Left colon (tissue), 2 donors: Measurements from ENCODE around the gene RPL41. TPM values are rescaled to one million over a fixed set of nuclear protein-coding genes. Genes with fewer than 3 reads are reported as not detected.
"Not testable (repeated sequence)": the region's sequence is repeated elsewhere in the genome, so short reads cannot be mapped to it uniquely, and the experiment has no call there.

ENCODE experiments used
- ATAC-seq: fragments of 200-7000 bp; cut with Tn5 transposase; one replicate; pipeline ENCODE4 v1.9.1; 2020; ENCODE audit warnings: mild to moderate bottlenecking, moderate library complexity
- DNase-seq, 2 donors: peaks; one replicate each; pipeline ENCODE4 v3.0.0-alpha.2; 2020
- intact Hi-C, 2 donors: fragments of 100-400 bp; cut with DNase I in 1 of 2; cut with micrococcal nuclease in 1 of 2; formaldehyde crosslinking; loops; one replicate each; pipeline versions ENCODE4 v1.11.2 to v1.14.0; 2022; cut with DNase I, micrococcal nuclease
- long read RNA-seq: library from polyadenylated mRNA; unstranded; transcript quantifications from one replicate; pipeline ENCODE4 v2.0.0, GENCODE V29; 2021
- total RNA-seq, 2 donors: library from RNA; stranded (reverse); fragmentation: NEBNext Ultra II Directional; extraction: Animal tissue kit (Norgen Biotek cat#: 25700); gene quantifications; one replicate each; pipeline ENCODE4 v1.2.1, GENCODE V29; 2021
- donor health status: DM: no; HTN: no; CAD: no.
- donor health status: DM: yes; HTN: yes; CAD: no.

Gene RPL41
- total RNA-seq, result 1,000 to 10,000 TPM; 2,955 to 2,956 TPM
- long read RNA-seq, transcript RPL41-202 (4 exons, 469 nt), result major isoform, 39 of 61 reads
- long read RNA-seq, transcript RPL41-204 (3 exons, 699 nt), result minor isoform, 8 of 61 reads
- long read RNA-seq, partial matches to known transcripts, result 2 of 61 reads
- long read RNA-seq, other reads (novel, unspliced or antisense), result 11 of 61 reads

GRCh38 chr12:56116267-56117081, at the start of gene RPL41:
RPL41 (plus strand) TSS chr12:56116633.
- DNase-seq (peak; percentile 93 to 98), ATAC-seq (peak; percentile 69)
- intact Hi-C loops, result no loop called here

GRCh38 chr12:56071648-56072047, 44.8 kb upstream of the RPL41 start:
- DNase-seq, result no peak
- ATAC-seq, result no peak
- intact Hi-C loops, result no loop called here

- ATAC-seq, result no peak
- intact Hi-C loops, result no loop called here
- DNase-seq, result no peak
These were observed 42.0 kb upstream of the RPL41 start for GRCh38 chr12:56074396-56074795.

GRCh38 chr12:56077966-56078365, 38.5 kb upstream of the RPL41 start:
- intact Hi-C loops, ATAC-seq, DNase-seq: not testable (repeated sequence)

GRCh38 chr12:56078427-56078826, 38.0 kb upstream of the RPL41 start:
- DNase-seq, result no peak
- intact Hi-C loops, result no loop called here
- ATAC-seq, result no peak

- intact Hi-C loops, result no loop called here
- ATAC-seq, result peak; percentile 53
These were observed 37.3 kb upstream of the RPL41 start for GRCh38 chr12:56078931-56079722.

GRCh38 chr12:56079723-56080555, 36.5 kb upstream of the RPL41 start, which contains the start of gene ERBB3:
ERBB3 (plus strand) TSS chr12:56080165; CDS start chr12:56080301, 136 bp downstream.
- ATAC-seq (peak; percentile 73), DNase-seq (peak; percentile 86 to 87)
- intact Hi-C loops, result no loop called here

More at GRCh38 chr12:56078931-56079722, 37.3 kb upstream of the RPL41 start:
- peak; percentile 86 to 94 for DNase-seq

- ATAC-seq (peak; percentile 62), DNase-seq (peak; percentile 76 to 83)
- intact Hi-C loops, result no loop called here
These were observed 35.8 kb upstream of the RPL41 start for GRCh38 chr12:56080556-56081138.

- peak; percentile 74 to 90 for DNase-seq
- ATAC-seq, result peak; percentile 62
- intact Hi-C loops, result no loop called here
These were observed 34.8 kb upstream of the RPL41 start for GRCh38 chr12:56081393-56082347.

- ATAC-seq, result no peak
- DNase-seq, result no peak
- intact Hi-C loops, result no loop called here
These were observed 34.1 kb upstream of the RPL41 start for GRCh38 chr12:56082382-56082781.

- intact Hi-C loops, result no loop called here
- ATAC-seq (no peak), DNase-seq (no peak)
These were observed 33.5 kb upstream of the RPL41 start for GRCh38 chr12:56082967-56083366.

GRCh38 chr12:56084958-56085543, 31.4 kb upstream of the RPL41 start:
- intact Hi-C loops, result no loop called here
- DNase-seq, result peak; percentile 45 to 47
- no peak for ATAC-seq

- DNase-seq (peak; percentile 50 to 59), ATAC-seq (peak; percentile 12)
- intact Hi-C loops, result no loop called here
These were observed 30.3 kb upstream of the RPL41 start for GRCh38 chr12:56086096-56086495.

GRCh38 chr12:56086608-56087007, 29.8 kb upstream of the RPL41 start:
- intact Hi-C loops, result no loop called here

GRCh38 chr12:56087220-56087619, 29.2 kb upstream of the RPL41 start:
- DNase-seq (peak; percentile 91 to 94), ATAC-seq (peak; percentile 92)
- intact Hi-C loops, result no loop called here

More at GRCh38 chr12:56086608-56087007, 29.8 kb upstream of the RPL41 start:
- ATAC-seq (no peak), DNase-seq (no peak)

- DNase-seq (no peak), ATAC-seq (no peak)
- intact Hi-C loops, result no loop called here
These were observed 18.7 kb upstream of the RPL41 start for GRCh38 chr12:56097738-56098137.

GRCh38 chr12:56098592-56098991, 17.8 kb upstream of the RPL41 start:
- ATAC-seq, result no peak

More at GRCh38 chr12:56098592-56098991, 17.8 kb upstream of the RPL41 start:
- DNase-seq, result no peak
- intact Hi-C loops, result no loop called here
